Nephron (organoid): Measurements from ENCODE around the gene RINL.
"Not testable (repeated sequence)": the region's sequence is repeated elsewhere in the genome, so short reads cannot be mapped to it uniquely, and the experiment has no call there.

Experiments used
- H3K27ac Mint-ChIP-seq, 3 experiments: 2 replicates each; pipeline ENCODE4 v1.8.0; 2020; ENCODE audit warnings: mixed read lengths in 3 of 3, mild to moderate bottlenecking in 2 of 3, moderate library complexity in 1 of 3
- H3K27me3 Mint-ChIP-seq: 2 replicates; pipeline ENCODE4 v1.8.0; 2021; ENCODE audit warnings: low read depth, mild to moderate bottlenecking, moderate library complexity, mixed read lengths
- H3K36me3 Mint-ChIP-seq: 2 replicates; pipeline ENCODE4 v1.8.0; 2020; ENCODE audit warnings: low read depth, mixed read lengths
- H3K4me1 Mint-ChIP-seq: 2 replicates; pipeline ENCODE4 v1.8.0; 2020; ENCODE audit warnings: mixed read lengths
- H3K4me3 Mint-ChIP-seq, 3 experiments: 2 replicates each; pipeline ENCODE4 v1.8.0; 2020; ENCODE audit warnings: mild to moderate bottlenecking in 3 of 3, mixed read lengths in 3 of 3, moderate library complexity in 2 of 3
- H3K9me3 Mint-ChIP-seq: 2 replicates; pipeline ENCODE4 v1.8.0; 2020; ENCODE audit warnings: mixed read lengths
- TF ChIP-seq, protein P1 (sequence below), 3 experiments: fragments of 200-600 bp; sonication (generic); IDR thresholded peaks; one replicate each; pipeline ENCODE4 v1.5.0; 2021; ENCODE audit warnings: antibody characterized with exemption in 3 of 3; ENCODE audit not compliant: unreplicated experiment in 3 of 3

RINL gene

DNA sequence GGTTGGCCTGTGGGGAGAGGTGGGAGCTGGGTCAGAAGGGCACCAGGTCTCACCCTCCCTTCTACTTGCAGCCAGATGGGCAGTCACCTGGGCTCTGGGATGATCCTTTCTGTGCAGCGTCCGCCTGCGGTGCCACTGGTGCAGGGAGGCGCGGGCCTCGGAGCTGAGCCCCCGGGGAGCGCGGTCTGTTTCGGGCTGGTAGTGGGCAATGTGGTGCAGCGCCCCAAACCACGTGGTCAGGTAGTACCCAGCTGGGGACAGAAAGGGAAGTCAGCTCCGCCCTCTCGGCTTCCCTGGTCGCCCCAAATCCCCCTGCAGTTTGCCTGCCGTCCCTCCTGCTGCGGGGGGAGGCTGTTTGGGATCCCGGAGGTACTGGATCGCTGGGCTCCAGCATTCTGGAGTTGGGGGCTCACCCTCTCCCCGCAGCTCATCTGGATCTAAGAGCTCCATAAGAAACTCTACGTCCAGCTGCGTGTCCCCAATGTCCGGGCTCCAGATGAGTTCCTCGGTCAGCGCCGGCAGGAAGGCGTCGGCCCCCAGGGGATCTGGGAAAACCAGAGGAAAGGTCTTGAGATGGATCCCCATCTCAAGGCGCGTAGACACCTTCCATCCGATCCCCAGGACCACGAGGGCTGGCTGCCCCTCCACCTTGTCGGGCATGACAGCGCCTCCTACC lies 8.8 kb downstream of the RINL start:
- Mint-ChIP-seq H3K36me3 (no peaks in the 10 kb centered on the region), H3K4me1 (peaks cover 18% of the 10 kb centered on the region), H3K9me3 (no peaks in the 10 kb centered on the region), H3K27ac (peak overlapping the region in 1 of 3 experiments; percentile 29), H3K4me3 (peak overlapping the region; percentile 60 to 73 (median 67)), H3K27me3 (peaks cover 22% of the 10 kb centered on the region)
- TF ChIP-seq, protein P1, sequence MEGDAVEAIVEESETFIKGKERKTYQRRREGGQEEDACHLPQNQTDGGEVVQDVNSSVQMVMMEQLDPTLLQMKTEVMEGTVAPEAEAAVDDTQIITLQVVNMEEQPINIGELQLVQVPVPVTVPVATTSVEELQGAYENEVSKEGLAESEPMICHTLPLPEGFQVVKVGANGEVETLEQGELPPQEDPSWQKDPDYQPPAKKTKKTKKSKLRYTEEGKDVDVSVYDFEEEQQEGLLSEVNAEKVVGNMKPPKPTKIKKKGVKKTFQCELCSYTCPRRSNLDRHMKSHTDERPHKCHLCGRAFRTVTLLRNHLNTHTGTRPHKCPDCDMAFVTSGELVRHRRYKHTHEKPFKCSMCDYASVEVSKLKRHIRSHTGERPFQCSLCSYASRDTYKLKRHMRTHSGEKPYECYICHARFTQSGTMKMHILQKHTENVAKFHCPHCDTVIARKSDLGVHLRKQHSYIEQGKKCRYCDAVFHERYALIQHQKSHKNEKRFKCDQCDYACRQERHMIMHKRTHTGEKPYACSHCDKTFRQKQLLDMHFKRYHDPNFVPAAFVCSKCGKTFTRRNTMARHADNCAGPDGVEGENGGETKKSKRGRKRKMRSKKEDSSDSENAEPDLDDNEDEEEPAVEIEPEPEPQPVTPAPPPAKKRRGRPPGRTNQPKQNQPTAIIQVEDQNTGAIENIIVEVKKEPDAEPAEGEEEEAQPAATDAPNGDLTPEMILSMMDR (IDR thresholded peaks at IDR 0.05; ENCODE audit: unreplicated experiment in 3 of 3): no peak

GRCh38 chr19:38868551-38868950 lies 9.5 kb downstream of the RINL start:
- no peaks in the 10 kb centered on the region for H3K36me3 Mint-ChIP-seq
- H3K4me3 Mint-ChIP-seq: peak overlapping the region in 1 of 3 experiments; percentile 14
- peaks cover 22% of the 10 kb centered on the region for H3K27me3 Mint-ChIP-seq
- TF ChIP-seq, protein P1 (IDR thresholded peaks at IDR 0.05; ENCODE audit: unreplicated experiment in 3 of 3): no peak
- H3K27ac Mint-ChIP-seq: no peak overlapping the region
- peaks cover 19% of the 10 kb centered on the region for H3K4me1 Mint-ChIP-seq
- no peaks in the 10 kb centered on the region for H3K9me3 Mint-ChIP-seq

- H3K36me3 Mint-ChIP-seq: no peaks in the 10 kb centered on the region
- H3K27ac Mint-ChIP-seq: no peak overlapping the region
- TF ChIP-seq, protein P1 (IDR thresholded peaks at IDR 0.05; ENCODE audit: unreplicated experiment in 3 of 3): no peak
- H3K27me3 Mint-ChIP-seq: peaks cover 22% of the 10 kb centered on the region
- no peaks in the 10 kb centered on the region for H3K9me3 Mint-ChIP-seq
- H3K4me1 Mint-ChIP-seq: peaks cover 23% of the 10 kb centered on the region
- no peak overlapping the region for H3K4me3 Mint-ChIP-seq
These were observed 10.8 kb downstream of the RINL start for GRCh38 chr19:38867171-38867780.

GRCh38 chr19:38862321-38863059 lies 15.6 kb downstream of the RINL start:
- H3K27ac Mint-ChIP-seq: peak overlapping the region; percentile 55 to 90 (median 88)
- H3K36me3 Mint-ChIP-seq: no peaks in the 10 kb centered on the region
- peaks cover 45% of the 10 kb centered on the region for H3K4me1 Mint-ChIP-seq
- TF ChIP-seq, protein P1 (IDR thresholded peaks at IDR 0.05; ENCODE audit: unreplicated experiment in 3 of 3): no peak
- H3K9me3 Mint-ChIP-seq: no peaks in the 10 kb centered on the region
- H3K4me3 Mint-ChIP-seq: peak overlapping the region in 1 of 3 experiments; percentile 0
- peaks cover 7% of the 10 kb centered on the region for H3K27me3 Mint-ChIP-seq

GRCh38 chr19:38861368-38861767 lies 16.7 kb downstream of the RINL start:
- peaks cover 9% of the 10 kb centered on the region for H3K27me3 Mint-ChIP-seq
- H3K4me1 Mint-ChIP-seq: peaks cover 48% of the 10 kb centered on the region
- H3K27ac Mint-ChIP-seq: no peak overlapping the region
- H3K4me3 Mint-ChIP-seq: no peak overlapping the region
- H3K9me3 Mint-ChIP-seq: peaks cover 3% of the 10 kb centered on the region
- H3K36me3 Mint-ChIP-seq: no peaks in the 10 kb centered on the region
- TF ChIP-seq, protein P1 (IDR thresholded peaks at IDR 0.05; ENCODE audit: unreplicated experiment in 3 of 3): no peak

- H3K4me1 Mint-ChIP-seq: peaks cover 41% of the 10 kb centered on the region
- H3K27ac Mint-ChIP-seq: peak overlapping the region; percentile 78 to 97 (median 89)
- H3K4me3 Mint-ChIP-seq: peak overlapping the region; percentile 7 to 34 (median 27)
- not testable (repeated sequence) for H3K36me3 Mint-ChIP-seq, H3K9me3 Mint-ChIP-seq, H3K27me3 Mint-ChIP-seq
These were observed 18.4 kb downstream of the RINL start for GRCh38 chr19:38859631-38860204.
